GM12874 (cell line): ENCODE measurements around the gene GJB5.

Source experiments
- TF ChIP-seq, protein P1 (sequence below): IDR thresholded peaks from 2 replicates; pipeline ENCODE4 v1.5.1; 2011; ENCODE audit warnings: low read depth, mild to moderate bottlenecking, control low read depth, low read length, moderate library complexity; ENCODE audit not compliant: insufficient read depth

GJB5 gene

DNA sequence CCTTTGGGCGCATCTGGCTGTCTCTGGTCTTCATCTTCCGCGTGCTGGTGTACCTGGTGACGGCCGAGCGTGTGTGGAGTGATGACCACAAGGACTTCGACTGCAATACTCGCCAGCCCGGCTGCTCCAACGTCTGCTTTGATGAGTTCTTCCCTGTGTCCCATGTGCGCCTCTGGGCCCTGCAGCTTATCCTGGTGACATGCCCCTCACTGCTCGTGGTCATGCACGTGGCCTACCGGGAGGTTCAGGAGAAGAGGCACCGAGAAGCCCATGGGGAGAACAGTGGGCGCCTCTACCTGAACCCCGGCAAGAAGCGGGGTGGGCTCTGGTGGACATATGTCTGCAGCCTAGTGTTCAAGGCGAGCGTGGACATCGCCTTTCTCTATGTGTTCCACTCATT, 2.5 kb downstream of the GJB5 start:
- TF ChIP-seq, protein P1, sequence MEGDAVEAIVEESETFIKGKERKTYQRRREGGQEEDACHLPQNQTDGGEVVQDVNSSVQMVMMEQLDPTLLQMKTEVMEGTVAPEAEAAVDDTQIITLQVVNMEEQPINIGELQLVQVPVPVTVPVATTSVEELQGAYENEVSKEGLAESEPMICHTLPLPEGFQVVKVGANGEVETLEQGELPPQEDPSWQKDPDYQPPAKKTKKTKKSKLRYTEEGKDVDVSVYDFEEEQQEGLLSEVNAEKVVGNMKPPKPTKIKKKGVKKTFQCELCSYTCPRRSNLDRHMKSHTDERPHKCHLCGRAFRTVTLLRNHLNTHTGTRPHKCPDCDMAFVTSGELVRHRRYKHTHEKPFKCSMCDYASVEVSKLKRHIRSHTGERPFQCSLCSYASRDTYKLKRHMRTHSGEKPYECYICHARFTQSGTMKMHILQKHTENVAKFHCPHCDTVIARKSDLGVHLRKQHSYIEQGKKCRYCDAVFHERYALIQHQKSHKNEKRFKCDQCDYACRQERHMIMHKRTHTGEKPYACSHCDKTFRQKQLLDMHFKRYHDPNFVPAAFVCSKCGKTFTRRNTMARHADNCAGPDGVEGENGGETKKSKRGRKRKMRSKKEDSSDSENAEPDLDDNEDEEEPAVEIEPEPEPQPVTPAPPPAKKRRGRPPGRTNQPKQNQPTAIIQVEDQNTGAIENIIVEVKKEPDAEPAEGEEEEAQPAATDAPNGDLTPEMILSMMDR: no peak

DNA sequence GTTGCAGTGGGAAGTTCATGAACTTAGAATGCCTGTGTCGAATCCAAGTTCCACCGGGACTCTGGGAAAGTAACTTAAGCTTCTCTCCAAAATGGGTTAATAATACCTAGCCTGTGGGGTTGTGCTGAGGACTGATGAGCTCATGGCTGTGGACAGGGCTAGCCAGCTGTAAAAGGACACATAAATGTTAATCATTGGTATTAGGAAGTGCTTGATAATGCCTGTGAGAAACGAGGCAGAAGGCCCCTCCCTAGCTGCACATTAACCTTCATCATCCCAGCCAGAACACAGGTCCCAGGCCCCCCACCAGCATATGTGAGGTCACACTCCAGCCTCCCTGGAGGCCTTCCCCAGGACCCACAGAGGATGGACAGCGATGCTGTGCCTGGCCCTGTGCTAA, 3.9 kb downstream of the GJB5 start:
- TF ChIP-seq, protein P1: no peak

DNA sequence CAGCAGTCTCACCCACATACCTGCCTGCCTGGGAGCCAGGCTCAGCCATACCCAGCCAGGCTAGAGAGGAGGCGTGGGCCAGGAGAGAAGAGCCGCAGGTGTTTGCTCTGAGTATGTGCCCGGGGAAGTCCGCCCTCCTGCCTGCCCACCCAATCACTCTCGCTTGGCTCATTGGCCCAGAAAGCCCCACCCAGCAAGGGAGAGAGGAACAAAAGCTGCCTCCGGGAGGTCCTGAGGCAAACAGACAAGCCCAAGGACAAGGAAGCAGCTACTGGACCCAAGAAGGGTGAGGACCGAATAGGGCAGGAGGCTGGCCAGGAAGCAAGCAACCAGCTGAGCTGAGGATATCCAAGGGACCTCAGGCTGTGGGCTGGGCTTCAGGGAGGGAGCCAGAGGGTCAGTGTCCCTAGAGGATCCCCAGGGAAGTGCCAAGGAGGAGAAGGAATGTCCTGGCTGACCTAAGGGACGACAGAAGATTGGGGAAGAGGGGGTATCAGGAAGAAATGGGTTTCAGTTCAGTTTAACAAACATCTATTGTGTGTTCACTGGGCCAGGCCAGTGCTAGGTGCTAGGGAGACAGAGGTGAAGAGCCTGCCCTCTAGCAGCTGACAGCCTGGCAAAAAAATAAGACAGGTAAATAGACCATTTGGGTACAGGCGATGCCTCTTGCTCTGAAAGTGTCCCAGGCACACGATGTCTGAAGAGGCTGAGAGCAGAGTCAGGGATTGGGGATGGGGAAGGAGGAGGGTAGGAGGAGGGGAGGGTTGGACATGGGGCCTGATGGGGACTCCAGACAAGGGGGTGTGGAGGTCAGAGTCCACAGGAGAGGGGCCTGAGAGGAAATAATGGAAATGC, 4.9 kb downstream of the GJB5 start, which contains the start of gene GJB4:
GJB4 (plus strand) TSS at position 238 of the 855 bp plus-strand sequence. CDS start 1,515 bp downstream, outside the sequence.
- TF ChIP-seq, protein P1: no peak

DNA sequence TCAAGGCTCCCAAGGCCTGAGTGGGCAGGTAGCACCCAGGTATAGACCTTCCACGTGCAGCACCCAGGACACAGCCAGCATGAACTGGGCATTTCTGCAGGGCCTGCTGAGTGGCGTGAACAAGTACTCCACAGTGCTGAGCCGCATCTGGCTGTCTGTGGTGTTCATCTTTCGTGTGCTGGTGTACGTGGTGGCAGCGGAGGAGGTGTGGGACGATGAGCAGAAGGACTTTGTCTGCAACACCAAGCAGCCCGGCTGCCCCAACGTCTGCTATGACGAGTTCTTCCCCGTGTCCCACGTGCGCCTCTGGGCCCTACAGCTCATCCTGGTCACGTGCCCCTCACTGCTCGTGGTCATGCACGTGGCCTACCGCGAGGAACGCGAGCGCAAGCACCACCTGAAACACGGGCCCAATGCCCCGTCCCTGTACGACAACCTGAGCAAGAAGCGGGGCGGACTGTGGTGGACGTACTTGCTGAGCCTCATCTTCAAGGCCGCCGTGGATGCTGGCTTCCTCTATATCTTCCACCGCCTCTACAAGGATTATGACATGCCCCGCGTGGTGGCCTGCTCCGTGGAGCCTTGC, 6.4 kb downstream of the GJB5 start:
- TF ChIP-seq, protein P1: no peak

GRCh38 chr1:34761776-34762307, 7.0 kb downstream of the GJB5 start:
- TF ChIP-seq, protein P1: no peak

- TF ChIP-seq, protein P1: no peak
Observed at GRCh38 chr1:34762474-34763141, 7.8 kb downstream of the GJB5 start.

DNA sequence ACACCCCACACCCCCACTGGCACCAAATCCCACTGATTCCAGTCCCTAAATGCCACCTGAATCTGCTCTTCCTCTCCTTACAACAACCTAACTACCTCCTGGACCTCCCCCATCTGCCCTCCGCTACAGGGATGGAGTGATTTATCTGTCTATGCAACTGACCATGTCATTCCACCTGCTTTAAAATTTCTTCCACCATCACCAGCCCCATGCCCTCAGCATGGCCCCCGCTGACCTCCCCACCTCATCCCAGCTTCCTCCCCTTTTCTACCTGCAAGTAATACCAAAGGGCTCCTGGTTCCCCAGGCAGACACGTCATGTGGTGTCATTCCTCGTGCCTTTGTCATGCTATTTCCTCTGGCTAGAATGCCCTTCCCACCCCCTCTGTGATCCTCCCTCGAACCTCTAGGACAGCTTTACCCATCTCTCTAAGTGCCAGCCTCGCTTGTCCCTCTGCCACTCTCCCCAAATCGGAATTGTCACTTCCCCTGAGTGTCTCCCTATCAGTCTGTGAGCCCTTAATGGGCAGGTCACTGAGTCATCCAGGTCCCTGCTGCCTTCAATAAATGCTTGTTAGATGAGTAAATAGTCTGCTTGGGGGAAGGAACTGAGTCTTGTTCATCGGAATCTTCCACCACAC, 8.4 kb downstream of the GJB5 start:
- TF ChIP-seq, protein P1: no peak
